DMS79 (cell line): Measurements from ENCODE around the gene PLCG2.
"Not testable (repeated sequence)": the region's sequence is repeated elsewhere in the genome, so short reads cannot be mapped to it uniquely, and the experiment has no call there.

ENCODE experiments used
- DNase-seq: peaks from one replicate; lab custom pipeline; 2025; lab: John Stamatoyannopoulos, UW

The PLCG2 gene

GRCh38 chr16:81778861-81779535 lies at the start of gene PLCG2:
TSS of gene PLCG2 (plus strand) at chr16:81779291. CDS start at chr16:81785990, 6,699 bp downstream.
- no peak for DNase-seq

- DNase-seq = no peak
Observed at GRCh38 chr16:81729451-81729850, 49.6 kb upstream of the PLCG2 start.

- DNase-seq = peak; percentile 88
Observed at GRCh38 chr16:81730090-81731051, 48.7 kb upstream of the PLCG2 start.

- DNase-seq = no peak
Observed at GRCh38 chr16:81731649-81732048, 47.4 kb upstream of the PLCG2 start.

- no peak for DNase-seq
Observed at GRCh38 chr16:81732699-81733098, 46.4 kb upstream of the PLCG2 start.

GRCh38 chr16:81733295-81733694 lies 45.8 kb upstream of the PLCG2 start:
- DNase-seq = no peak

- DNase-seq = no peak
Observed at GRCh38 chr16:81734632-81735434, 44.3 kb upstream of the PLCG2 start.

GRCh38 chr16:81737885-81738536 lies 41.1 kb upstream of the PLCG2 start:
- peak; percentile 68 for DNase-seq

- no peak for DNase-seq
Observed at GRCh38 chr16:81738783-81739496, 40.2 kb upstream of the PLCG2 start.

- no peak for DNase-seq
Observed at GRCh38 chr16:81739503-81739902, 39.6 kb upstream of the PLCG2 start.

- no peak for DNase-seq
Observed at GRCh38 chr16:81740169-81740568, 38.9 kb upstream of the PLCG2 start.

- not testable (repeated sequence) for DNase-seq
Observed at GRCh38 chr16:81741430-81741770, 37.7 kb upstream of the PLCG2 start.

- DNase-seq = no peak
Observed at GRCh38 chr16:81744385-81744784, 34.7 kb upstream of the PLCG2 start.

GRCh38 chr16:81744911-81745310 lies 34.2 kb upstream of the PLCG2 start:
- DNase-seq = no peak

GRCh38 chr16:81745704-81746558 lies 33.2 kb upstream of the PLCG2 start:
- DNase-seq = peak; percentile 23

GRCh38 chr16:81746566-81746965 lies 32.5 kb upstream of the PLCG2 start:
- no peak for DNase-seq

GRCh38 chr16:81748476-81749198 lies 30.5 kb upstream of the PLCG2 start:
- no peak for DNase-seq

- no peak for DNase-seq
Observed at GRCh38 chr16:81752225-81752875, 26.7 kb upstream of the PLCG2 start.

- no peak for DNase-seq
Observed at GRCh38 chr16:81752876-81753227, 26.2 kb upstream of the PLCG2 start.
